HepG2 (cell line): ENCODE measurements around the gene GORASP2. TPM values are rescaled to one million over a fixed set of nuclear protein-coding genes. Genes with fewer than 3 reads are reported as not detected.

ENCODE experiments used
- ARNTL ChIP-seq: sonication (generic); formaldehyde crosslinking; IDR thresholded peaks from 2 replicates; pipeline ENCODE4 v1.4.0; 2020; ENCODE audit warnings: mild to moderate bottlenecking, missing genetic modification reagents
- ATF3 ChIP-seq: sonication (generic); formaldehyde crosslinking; IDR thresholded peaks from 2 replicates; pipeline ENCODE4 v1.4.0; 2020; ENCODE audit warnings: missing genetic modification reagents
- BRCA1 ChIP-seq: sonication (generic); formaldehyde crosslinking; IDR thresholded peaks from 2 replicates; pipeline ENCODE4 v1.4.0; 2020; ENCODE audit warnings: missing genetic modification reagents
- FLYWCH1 ChIP-seq: sonication (generic); formaldehyde crosslinking; IDR thresholded peaks from 2 replicates; pipeline ENCODE4 v1.8.1; 2023; ENCODE audit warnings: mild to moderate bottlenecking, missing genetic modification reagents
- GLI4 ChIP-seq: sonication (generic); formaldehyde crosslinking; IDR thresholded peaks from 2 replicates; pipeline ENCODE4 v1.5.1; 2020; ENCODE audit warnings: missing genetic modification reagents, mild to moderate bottlenecking, moderate library complexity, borderline replicate concordance
- KAT2B ChIP-seq: fragments of 150-350 bp; IDR thresholded peaks from 2 replicates; pipeline ENCODE4 v1.6.1; 2014; ENCODE audit warnings: low read depth, low read length, borderline replicate concordance
- KDM4B ChIP-seq: sonication (generic); formaldehyde crosslinking; IDR thresholded peaks from 2 replicates; pipeline ENCODE4 v1.4.0; 2020; ENCODE audit warnings: missing genetic modification reagents
- MNT ChIP-seq: fragments of 450-650 bp; IDR thresholded peaks from 2 replicates; pipeline ENCODE4 v1.6.1; 2016
- NFIB ChIP-seq: sonication (generic); formaldehyde crosslinking; IDR thresholded peaks from 2 replicates; pipeline ENCODE4 v1.9.0; 2021; ENCODE audit warnings: missing genetic modification reagents, mild to moderate bottlenecking, borderline replicate concordance
- TOPORS ChIP-seq: sonication (generic); formaldehyde crosslinking; IDR thresholded peaks from 2 replicates; pipeline ENCODE4 v1.8.0; 2023; ENCODE audit warnings: mild to moderate bottlenecking, missing genetic modification reagents
- ZBTB1 ChIP-seq: sonication (generic); formaldehyde crosslinking; IDR thresholded peaks from 2 replicates; pipeline ENCODE4 v1.4.0; 2020; ENCODE audit warnings: missing genetic modification reagents, borderline replicate concordance
- ZNF207 ChIP-seq: fragments of 450-650 bp; IDR thresholded peaks from 2 replicates; pipeline ENCODE4 v1.6.1; 2016; ENCODE audit warnings: antibody characterized with exemption, borderline replicate concordance
- ZNF251 ChIP-seq: sonication (generic); formaldehyde crosslinking; IDR thresholded peaks from 2 replicates; pipeline ENCODE4 v1.9.0; 2021; ENCODE audit warnings: mild to moderate bottlenecking, missing genetic modification reagents
- ZNF256 ChIP-seq: sonication (generic); formaldehyde crosslinking; conservative IDR thresholded peaks from 2 replicates; pipeline ENCODE4 v1.4.0; 2020; ENCODE audit warnings: missing genetic modification reagents
- ZNF562 ChIP-seq: sonication (generic); formaldehyde crosslinking; IDR thresholded peaks from 2 replicates; pipeline ENCODE4 v1.8.0; 2022; ENCODE audit warnings: missing genetic modification reagents, borderline replicate concordance
- ZNF691 ChIP-seq: sonication (generic); formaldehyde crosslinking; IDR thresholded peaks from 2 replicates; pipeline ENCODE4 v1.4.0; 2020; ENCODE audit warnings: missing genetic modification reagents, low read depth, mild to moderate bottlenecking, borderline replicate concordance
- ZSCAN31 ChIP-seq: sonication (generic); formaldehyde crosslinking; IDR thresholded peaks from 2 replicates; pipeline ENCODE4 v1.5.0; 2020; ENCODE audit warnings: low read depth, mild to moderate bottlenecking, missing genetic modification reagents
- polyA plus RNA-seq, 8 experiments: library from polyadenylated mRNA; depleted of rRNA in 3 of 8; stranded (reverse) in 7 of 8; unstranded in 1 of 8; fragments of >200 nt; fragmentation: Illumina TruSeq in 4 of 8; extraction: Trizol in 4 of 8; gene quantifications; 2 replicates each; pipeline versions ENCODE4 v1.2.1 to v1.2.3, GENCODE V29; 2011 to 2016; ENCODE audit warnings: low read depth in 4 of 8, missing spikeins in 1 of 8, mixed read lengths in 1 of 8; ENCODE audit not compliant: insufficient read depth in 1 of 8
- total RNA-seq, 5 experiments: library from RNA; depleted of rRNA; stranded (reverse); fragments of >200 nt; fragmentation: Illumina TruSeq; extraction: Trizol; gene quantifications; 2 replicates each; pipeline ENCODE4 v1.2.3, GENCODE V29; 2016; ENCODE audit warnings: low read depth in 1 of 5
- TF ChIP-seq, protein P1 (sequence below): sonication (generic); formaldehyde crosslinking; IDR thresholded peaks from 2 replicates; pipeline ENCODE4 v1.4.0; 2020; ENCODE audit warnings: missing genetic modification reagents
- TF ChIP-seq, protein P2 (sequence below): sonication (generic); formaldehyde crosslinking; IDR thresholded peaks from 2 replicates; pipeline ENCODE4 v1.4.0; 2020; ENCODE audit warnings: mild to moderate bottlenecking, missing genetic modification reagents

The GORASP2 gene
- total and polyA plus RNA-seq, 2 of the 13 experiments (the other 11 are each of a cell fraction or from before 2014, with no cell fraction given) = 103 to 239 TPM

DNA sequence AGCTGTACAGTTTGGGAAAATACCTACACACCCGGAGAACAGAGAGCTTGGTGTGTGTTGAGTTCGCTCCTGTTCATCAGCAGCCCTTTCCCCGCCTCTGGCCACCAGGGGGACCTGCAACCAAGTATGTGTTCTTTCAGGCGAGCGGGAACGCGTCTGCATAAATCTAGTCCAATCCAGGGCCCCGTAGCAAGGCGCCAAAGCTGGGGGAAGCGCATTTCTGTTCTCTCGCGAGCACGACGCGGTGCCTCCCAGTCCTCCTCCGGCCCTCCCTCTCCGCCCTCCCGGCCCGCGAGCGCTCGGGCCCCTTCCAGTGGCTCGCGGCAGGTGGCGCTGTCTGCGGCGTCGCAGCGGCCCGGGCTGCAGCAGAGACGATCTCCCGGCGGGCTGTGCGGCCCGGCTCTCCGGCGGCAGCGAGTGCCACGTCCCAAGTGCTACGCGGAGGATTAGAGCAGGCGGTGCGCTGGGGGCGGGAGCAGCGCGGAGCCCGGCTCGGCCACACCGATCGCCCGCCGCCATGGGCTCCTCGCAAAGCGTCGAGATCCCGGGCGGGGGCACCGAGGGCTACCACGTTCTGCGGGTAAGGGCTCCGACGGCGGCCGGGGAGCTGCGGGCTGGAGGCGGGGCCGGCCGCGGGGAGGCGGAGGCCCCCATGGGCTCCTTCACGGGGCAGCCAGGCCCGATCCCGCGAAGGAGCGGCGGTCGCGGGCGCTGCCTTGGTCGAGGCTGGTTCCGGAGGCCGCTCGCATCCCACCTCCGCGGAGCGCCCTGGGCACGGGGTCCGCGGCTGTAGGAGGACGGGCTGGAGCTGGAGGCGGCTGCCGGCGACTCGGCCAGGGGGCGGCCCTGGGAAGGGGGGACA, at the start of gene GORASP2 (continued):
- TF ChIP-seq ZNF691 (CRISPR knock-in tag) (peak; percentile 80), ZBTB1 (CRISPR knock-in tag) (no peak), ZNF256 (CRISPR knock-in tag) (no peak), ZNF251 (CRISPR knock-in tag) (no peak), ATF3 (CRISPR knock-in tag) (peak; percentile 71), KDM4B (CRISPR knock-in tag) (peak; percentile 96), FLYWCH1 (CRISPR knock-in tag) (0 out of 2 replicates have a peak, but pooled peaks have one; percentile 23), TOPORS (peak; percentile 99), MNT (peak; percentile 52), KAT2B (no peak), ZNF562 (CRISPR knock-in tag) (0 out of 2 replicates have a peak, but pooled peaks have one; percentile 85), ZNF207 (no peak), ARNTL (CRISPR knock-in tag) (no peak; the same call in 1 of the 2 replicates), ZSCAN31 (peak; percentile 99), BRCA1 (0 out of 2 replicates have a peak, but pooled peaks have one; percentile 40), NFIB (CRISPR knock-in tag) (no peak), GLI4 (CRISPR knock-in tag) (peak; percentile 87)
- TF ChIP-seq, protein P1, sequence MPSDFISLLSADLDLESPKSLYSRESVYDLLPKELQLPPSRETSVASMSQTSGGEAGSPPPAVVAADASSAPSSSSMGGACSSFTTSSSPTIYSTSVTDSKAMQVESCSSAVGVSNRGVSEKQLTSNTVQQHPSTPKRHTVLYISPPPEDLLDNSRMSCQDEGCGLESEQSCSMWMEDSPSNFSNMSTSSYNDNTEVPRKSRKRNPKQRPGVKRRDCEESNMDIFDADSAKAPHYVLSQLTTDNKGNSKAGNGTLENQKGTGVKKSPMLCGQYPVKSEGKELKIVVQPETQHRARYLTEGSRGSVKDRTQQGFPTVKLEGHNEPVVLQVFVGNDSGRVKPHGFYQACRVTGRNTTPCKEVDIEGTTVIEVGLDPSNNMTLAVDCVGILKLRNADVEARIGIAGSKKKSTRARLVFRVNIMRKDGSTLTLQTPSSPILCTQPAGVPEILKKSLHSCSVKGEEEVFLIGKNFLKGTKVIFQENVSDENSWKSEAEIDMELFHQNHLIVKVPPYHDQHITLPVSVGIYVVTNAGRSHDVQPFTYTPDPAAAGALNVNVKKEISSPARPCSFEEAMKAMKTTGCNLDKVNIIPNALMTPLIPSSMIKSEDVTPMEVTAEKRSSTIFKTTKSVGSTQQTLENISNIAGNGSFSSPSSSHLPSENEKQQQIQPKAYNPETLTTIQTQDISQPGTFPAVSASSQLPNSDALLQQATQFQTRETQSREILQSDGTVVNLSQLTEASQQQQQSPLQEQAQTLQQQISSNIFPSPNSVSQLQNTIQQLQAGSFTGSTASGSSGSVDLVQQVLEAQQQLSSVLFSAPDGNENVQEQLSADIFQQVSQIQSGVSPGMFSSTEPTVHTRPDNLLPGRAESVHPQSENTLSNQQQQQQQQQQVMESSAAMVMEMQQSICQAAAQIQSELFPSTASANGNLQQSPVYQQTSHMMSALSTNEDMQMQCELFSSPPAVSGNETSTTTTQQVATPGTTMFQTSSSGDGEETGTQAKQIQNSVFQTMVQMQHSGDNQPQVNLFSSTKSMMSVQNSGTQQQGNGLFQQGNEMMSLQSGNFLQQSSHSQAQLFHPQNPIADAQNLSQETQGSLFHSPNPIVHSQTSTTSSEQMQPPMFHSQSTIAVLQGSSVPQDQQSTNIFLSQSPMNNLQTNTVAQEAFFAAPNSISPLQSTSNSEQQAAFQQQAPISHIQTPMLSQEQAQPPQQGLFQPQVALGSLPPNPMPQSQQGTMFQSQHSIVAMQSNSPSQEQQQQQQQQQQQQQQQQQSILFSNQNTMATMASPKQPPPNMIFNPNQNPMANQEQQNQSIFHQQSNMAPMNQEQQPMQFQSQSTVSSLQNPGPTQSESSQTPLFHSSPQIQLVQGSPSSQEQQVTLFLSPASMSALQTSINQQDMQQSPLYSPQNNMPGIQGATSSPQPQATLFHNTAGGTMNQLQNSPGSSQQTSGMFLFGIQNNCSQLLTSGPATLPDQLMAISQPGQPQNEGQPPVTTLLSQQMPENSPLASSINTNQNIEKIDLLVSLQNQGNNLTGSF (CRISPR knock-in tag) = peak; percentile 64; the same call in 1 of the 2 replicates
- TF ChIP-seq, protein P2, sequence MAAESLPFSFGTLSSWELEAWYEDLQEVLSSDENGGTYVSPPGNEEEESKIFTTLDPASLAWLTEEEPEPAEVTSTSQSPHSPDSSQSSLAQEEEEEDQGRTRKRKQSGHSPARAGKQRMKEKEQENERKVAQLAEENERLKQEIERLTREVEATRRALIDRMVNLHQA (CRISPR knock-in tag) = peak; percentile 76; the same call in 1 of the 2 replicates
